Endodermal cell (in vitro differentiated cells): ENCODE measurements around the gene DCAF4L1. TPM values are rescaled to one million over a fixed set of nuclear protein-coding genes. Genes with fewer than 3 reads are reported as not detected.

Experiments used
- DNase-seq: peaks from one replicate; pipeline ENCODE4 v3.0.0-alpha.2; 2017
- H3K27ac ChIP-seq: 2 replicates; pipeline ENCODE4 v1.5.1; 2013; ENCODE audit warnings: mild to moderate bottlenecking, low read depth, low read length, moderate library complexity
- H3K27me3 ChIP-seq: 2 replicates; pipeline ENCODE4 v1.6.1; 2013; ENCODE audit warnings: mild to moderate bottlenecking, low read length, moderate library complexity; ENCODE audit not compliant: insufficient read depth, control insufficient read depth, poor library complexity, severe bottlenecking
- H3K36me3 ChIP-seq: 2 replicates; pipeline ENCODE4 v1.7.0; 2013; ENCODE audit warnings: mild to moderate bottlenecking, low read length, moderate library complexity; ENCODE audit not compliant: control insufficient read depth, insufficient read depth
- H3K4me1 ChIP-seq: one replicate; pipeline ENCODE4 v1.7.0; 2013; ENCODE audit warnings: low read length; ENCODE audit not compliant: control insufficient read depth, insufficient read depth
- H3K4me3 ChIP-seq: 2 replicates; pipeline ENCODE4 v1.5.1; 2013; ENCODE audit warnings: mild to moderate bottlenecking, low read length, moderate library complexity
- H3K9ac ChIP-seq: 2 replicates; pipeline ENCODE4 v1.6.1; 2013; ENCODE audit warnings: mild to moderate bottlenecking, low read length, moderate library complexity; ENCODE audit not compliant: poor library complexity, severe bottlenecking; ENCODE audit errors: extremely low read depth
- H3K9me3 ChIP-seq: 2 replicates; pipeline ENCODE4 v1.6.1; 2013; ENCODE audit warnings: mild to moderate bottlenecking, low read length, moderate library complexity; ENCODE audit not compliant: control insufficient read depth
- H3K27ac Mint-ChIP-seq: 2 replicates; pipeline ENCODE4 v1.8.0; 2020; ENCODE audit warnings: mixed read lengths
- H3K27me3 Mint-ChIP-seq: 2 replicates; pipeline ENCODE4 v1.8.0; 2021; ENCODE audit warnings: mild to moderate bottlenecking, mixed read lengths; ENCODE audit not compliant: insufficient read depth
- H3K36me3 Mint-ChIP-seq: 2 replicates; pipeline ENCODE4 v1.8.0; 2020; ENCODE audit warnings: low read depth, mixed read lengths
- H3K4me1 Mint-ChIP-seq: 2 replicates; pipeline ENCODE4 v1.8.0; 2020; ENCODE audit warnings: mixed read lengths
- H3K4me3 Mint-ChIP-seq: 2 replicates; pipeline ENCODE4 v1.8.0; 2020; ENCODE audit warnings: mild to moderate bottlenecking, moderate library complexity, mixed read lengths
- H3K9me3 Mint-ChIP-seq: 2 replicates; pipeline ENCODE4 v1.8.0; 2020; ENCODE audit warnings: mild to moderate bottlenecking, mixed read lengths
- CTCF ChIP-seq: fragments of 200-600 bp; sonication (generic); conservative IDR thresholded peaks from 2 replicates; pipeline ENCODE4 v1.5.0; 2021; ENCODE audit warnings: antibody characterized with exemption, mild to moderate bottlenecking
- WGBS, 2 experiments: methylation state at CpG; one replicate each; pipeline versions ENCODE4 v1.1.5 to v1.1.7; 2013; ENCODE audit warnings: missing lambda C conversion rate in 2 of 2, mixed read lengths in 1 of 2; ENCODE audit not compliant: insufficient coverage in 1 of 2, insufficient read length in 1 of 2; 5-methylcytosine and 5-hydroxymethylcytosine counted together
- total RNA-seq, 2 donors: library from RNA; stranded (reverse); fragmentation: NEBNext Ultra II Directional in 1 of 2; extraction: Animal tissue kit (Norgen Biotek cat#: 25700) in 1 of 2; gene quantifications; 2 replicates in 1 of 2; 3 replicates in 1 of 2; pipeline ENCODE4 v1.2.1, GENCODE V29; 2021

Gene DCAF4L1
- total RNA-seq, 2 donors from 2014 or later = 0.15 to 0.18 TPM

- H3K9me3 Mint-ChIP-seq = no peaks in the 10 kb centered on the region
- no peak overlapping the region for H3K9ac ChIP-seq
- no peak overlapping the region for H3K27ac Mint-ChIP-seq
- H3K36me3 Mint-ChIP-seq = no peaks in the 10 kb centered on the region
- no peaks in the 10 kb centered on the region for H3K4me1 Mint-ChIP-seq
- H3K4me3 Mint-ChIP-seq = no peak overlapping the region
- H3K27ac ChIP-seq = no peak overlapping the region
- no peak overlapping the region for H3K4me3 ChIP-seq
- WGBS, 2 experiments = 83% methylated on average over 3 of the region's 3 CpGs; no CpG with 5 or more reads in 1 of the 2 experiments
- no peak for TF ChIP-seq CTCF
- no peaks in the 10 kb centered on the region for H3K27me3 ChIP-seq
- H3K36me3 ChIP-seq = no peaks in the 10 kb centered on the region
- no peak for DNase-seq
- H3K4me1 ChIP-seq = no peaks in the 10 kb centered on the region
- no peaks in the 10 kb centered on the region for H3K27me3 Mint-ChIP-seq
- no peaks in the 10 kb centered on the region for H3K9me3 ChIP-seq
Measured at GRCh38 chr4:41977709-41978108, 3.8 kb upstream of the DCAF4L1 start.

- H3K27me3 ChIP-seq = no peaks in the 10 kb centered on the region
- Mint-ChIP-seq H3K9me3 (no peaks in the 10 kb centered on the region), H3K4me3 (no peak overlapping the region), H3K27me3 (no peaks in the 10 kb centered on the region), H3K36me3 (no peaks in the 10 kb centered on the region), H3K27ac (no peak overlapping the region), H3K4me1 (no peaks in the 10 kb centered on the region)
- 91 to 97% methylated on average over 19 to 22 of the region's 22 CpGs for WGBS, 2 experiments
- DNase-seq = no peak
- TF ChIP-seq CTCF = no peak
- no peak overlapping the region for H3K9ac ChIP-seq
- no peak overlapping the region for H3K27ac ChIP-seq
- H3K9me3 ChIP-seq = no peaks in the 10 kb centered on the region
- no peaks in the 10 kb centered on the region for H3K4me1 ChIP-seq
- no peak overlapping the region for H3K4me3 ChIP-seq
- H3K36me3 ChIP-seq = no peaks in the 10 kb centered on the region
Measured at GRCh38 chr4:41982716-41983115, 1.2 kb downstream of the DCAF4L1 start.

- Histone ChIP-seq H3K36me3 (no peaks in the 10 kb centered on the region), H3K4me1 (no peaks in the 10 kb centered on the region), H3K27me3 (no peaks in the 10 kb centered on the region), H3K27ac (no peak overlapping the region), H3K9ac (no peak overlapping the region), H3K9me3 (no peaks in the 10 kb centered on the region), H3K4me3 (no peak overlapping the region)
- DNase-seq = no peak
- TF ChIP-seq CTCF = no peak
- no peak overlapping the region for H3K27ac Mint-ChIP-seq
- H3K4me3 Mint-ChIP-seq = no peak overlapping the region
- H3K27me3 Mint-ChIP-seq = no peaks in the 10 kb centered on the region
- WGBS, 2 experiments = 44% methylated on average over 1 of the region's 1 CpG; no CpG with 5 or more reads in 1 of the 2 experiments
- no peaks in the 10 kb centered on the region for H3K36me3 Mint-ChIP-seq
- H3K4me1 Mint-ChIP-seq = peaks cover 4% of the 10 kb centered on the region
- no peaks in the 10 kb centered on the region for H3K9me3 Mint-ChIP-seq
Measured at GRCh38 chr4:41985151-41985550, 3.6 kb downstream of the DCAF4L1 start.
